PC-3 (cell line): ENCODE data around the gene ADAMTS16. TPM values are rescaled to one million over a fixed set of nuclear protein-coding genes. Genes with fewer than 3 reads are reported as not detected.

ENCODE experiments used
- ATAC-seq: fragments of 200-7000 bp; cut with Tn5 transposase; 2 replicates; pipeline ENCODE4 v1.9.1; 2020; ENCODE audit warnings: mild to moderate bottlenecking, moderate library complexity
- BruUV-seq: library from RNA; stranded (reverse); fragments of 400-500 nt; replicated peaks from 2 replicates; lab custom pipeline; 2021; lab: Mats Ljungman, UMichigan
- CTCF ChIA-PET: fragments of 300-600 bp; sonication (Branson Sonifier 250); formaldehyde crosslinking; loops from one replicate; lab custom pipeline; 2022; ENCODE audit warnings: antibody characterized with exemption; lab: Charles Lee
- POLR2A ChIA-PET: fragments of 300-600 bp; sonication (Branson Sonifier 250); formaldehyde crosslinking; loops from one replicate; lab custom pipeline; 2022; ENCODE audit warnings: antibody characterized with exemption; ENCODE audit not compliant: unreplicated experiment; lab: Charles Lee
- DNase-seq: peaks from one replicate; pipeline ENCODE4 v3.0.0-alpha.2; 2015
- H2AFZ ChIP-seq: fragments of 300-600 bp; sonication (generic); 2 replicates; pipeline ENCODE4 v1.6.0; 2016; ENCODE audit warnings: antibody characterized with exemption, low read length
- H3F3A ChIP-seq: fragments of 300-600 bp; sonication (generic); one replicate; pipeline ENCODE4 v1.6.0; 2017; ENCODE audit warnings: antibody characterized with exemption, low read length, control low read depth, mild to moderate bottlenecking; ENCODE audit not compliant: unreplicated experiment
- H3K27ac ChIP-seq: fragments of 300-600 bp; sonication (generic); 2 replicates; pipeline ENCODE4 v1.5.1; 2016; ENCODE audit warnings: mild to moderate bottlenecking, low read length
- H3K27me3 ChIP-seq: fragments of 300-600 bp; sonication (generic); 2 replicates; pipeline ENCODE4 v1.6.1; 2016; ENCODE audit warnings: low read length, mixed read lengths
- H3K36me3 ChIP-seq: fragments of 300-600 bp; sonication (generic); 2 replicates; pipeline ENCODE4 v1.6.1; 2016; ENCODE audit warnings: low read depth, mixed run types, low read length, mixed read lengths
- H3K4me1 ChIP-seq: fragments of 300-600 bp; sonication (generic); 2 replicates; pipeline ENCODE4 v1.5.1; 2016; ENCODE audit warnings: low read length; ENCODE audit not compliant: insufficient read depth
- H3K4me2 ChIP-seq: fragments of 300-600 bp; sonication (generic); 2 replicates; pipeline ENCODE4 v1.6.0; 2016; ENCODE audit warnings: low read length
- H3K4me3 ChIP-seq: fragments of 300-600 bp; sonication (generic); 2 replicates; pipeline ENCODE4 v1.5.1; 2016; ENCODE audit warnings: mild to moderate bottlenecking, low read length, mixed read lengths
- H3K79me2 ChIP-seq: fragments of 300-600 bp; sonication (generic); 2 replicates; pipeline ENCODE4 v1.6.1; 2017; ENCODE audit warnings: low read length, mixed read lengths
- H3K9ac ChIP-seq: fragments of 300-600 bp; sonication (generic); 2 replicates; pipeline ENCODE4 v1.6.0; 2016; ENCODE audit warnings: mild to moderate bottlenecking, low read length
- H3K9me2 ChIP-seq: fragments of 300-600 bp; sonication (generic); replicated peaks from 2 replicates; pipeline ENCODE4 v1.6.1; 2016; ENCODE audit warnings: mixed run types, low read length, mixed read lengths
- H3K9me3 ChIP-seq: fragments of 300-600 bp; sonication (generic); 2 replicates; pipeline ENCODE4 v1.6.1; 2016; ENCODE audit warnings: low read length, mixed read lengths
- H4K20me1 ChIP-seq: fragments of 300-600 bp; sonication (generic); 2 replicates; pipeline ENCODE4 v1.6.1; 2016; ENCODE audit warnings: low read length, mixed read lengths
- CTCF ChIP-seq: fragments of 300-600 bp; sonication (generic); conservative IDR thresholded peaks from 2 replicates; pipeline ENCODE4 v1.5.1; 2017; ENCODE audit warnings: antibody characterized with exemption, low read depth, mild to moderate bottlenecking, low read length
- EZH2 ChIP-seq: fragments of 300-600 bp; sonication (generic); IDR thresholded peaks from one replicate; pipeline ENCODE4 v1.6.1; 2017; ENCODE audit warnings: antibody characterized with exemption, mild to moderate bottlenecking, low read length; ENCODE audit not compliant: unreplicated experiment
- EZH2phosphoT487 ChIP-seq: fragments of 300-600 bp; sonication (generic); IDR thresholded peaks from 2 replicates; pipeline ENCODE4 v1.6.1; 2018; ENCODE audit warnings: mild to moderate bottlenecking, antibody characterized with exemption, low read length, borderline replicate concordance
- intact Hi-C: fragments of 100-400 bp; cut with micrococcal nuclease; formaldehyde crosslinking; loops from 2 replicates; pipeline ENCODE4 v1.9.0; 2023
- total RNA-seq: library from RNA; depleted of rRNA; stranded (reverse); fragments of >200 nt; gene quantifications from 2 replicates; pipeline ENCODE4 v1.2.3, GENCODE V29; 2014

ADAMTS16 gene
- total RNA-seq, 1 experiment from 2014 or later = 1.7 TPM

DNA sequence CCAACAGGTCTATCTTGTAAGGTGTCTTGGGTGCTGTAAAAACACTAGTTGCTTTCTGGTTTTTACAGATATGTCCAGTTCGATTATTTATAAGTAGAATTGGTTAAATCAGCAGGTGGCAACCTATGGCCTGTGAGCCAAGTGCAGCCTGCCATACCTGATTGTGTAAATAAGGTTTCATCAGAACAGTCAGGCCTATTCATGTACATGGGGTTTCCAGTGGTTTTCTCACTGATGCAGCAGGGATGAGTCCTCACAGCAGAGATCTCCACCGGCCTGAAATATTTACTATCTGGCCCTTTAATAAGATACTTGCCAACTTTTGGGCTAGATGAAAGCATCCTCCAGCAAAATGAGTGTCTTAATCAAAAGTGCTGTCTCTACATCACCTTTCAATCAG is 149.4 kb downstream of the ADAMTS16 start:
- H3K27me3 ChIP-seq = no peaks in the 10 kb centered on the region
- H3F3A ChIP-seq = no peaks in the 10 kb centered on the region
- peak overlapping the region; percentile 12; the same call in 1 of the 2 replicates for H2AFZ ChIP-seq
- no peak overlapping the region for H3K4me3 ChIP-seq
- no TSS peak for BruUV-seq
- intact Hi-C loops = loop anchor here (2.0 kb wide), 2 partner anchors 45 to 143 kb away; no protein-coding TSS in a partner anchor
- peaks cover 43% of the 10 kb centered on the region for H3K4me1 ChIP-seq
- H3K36me3 ChIP-seq = no peaks in the 10 kb centered on the region
- H4K20me1 ChIP-seq = no peaks in the 10 kb centered on the region
- H3K79me2 ChIP-seq = no peaks in the 10 kb centered on the region
- peak overlapping the region; percentile 18 for H3K4me2 ChIP-seq
- peak overlapping the region; percentile 95 for H3K27ac ChIP-seq
- H3K9me2 ChIP-seq = no peaks in the 10 kb centered on the region
- no peaks in the 10 kb centered on the region for H3K9me3 ChIP-seq
- POLR2A ChIA-PET = no interaction called here
- peak; percentile 67 for DNase-seq
- TF ChIP-seq CTCF = no peak
- no peak for TF ChIP-seq EZH2phosphoT487
- TF ChIP-seq EZH2 = no peak
- H3K9ac ChIP-seq = no peak overlapping the region; the same call in 1 of the 2 replicates
- CTCF ChIA-PET = no interaction called here
- no peak for ATAC-seq

GRCh38 chr5:5290674-5291334 is 150.7 kb downstream of the ADAMTS16 start:
- Histone ChIP-seq H3K4me1 (peaks cover 43% of the 10 kb centered on the region), H3K79me2 (no peaks in the 10 kb centered on the region), H3K4me2 (0 out of 2 replicates have a peak overlapping the region, but pooled peaks have one; percentile 1), H2AFZ (no peak overlapping the region), H3K36me3 (no peaks in the 10 kb centered on the region), H3K9me2 (no peaks in the 10 kb centered on the region), H4K20me1 (no peaks in the 10 kb centered on the region), H3K9me3 (no peaks in the 10 kb centered on the region), H3K4me3 (no peak overlapping the region), H3K9ac (no peak overlapping the region), H3F3A (no peaks in the 10 kb centered on the region), H3K27ac (no peak overlapping the region), H3K27me3 (no peaks in the 10 kb centered on the region)
- no peak for DNase-seq
- no TSS peak for BruUV-seq
- intact Hi-C loops = no loop called here
- CTCF ChIA-PET = no interaction called here
- ATAC-seq = no peak
- POLR2A ChIA-PET = no interaction called here
- TF ChIP-seq EZH2 (no peak), CTCF (no peak), EZH2phosphoT487 (no peak)

- CTCF ChIA-PET = no interaction called here
- Histone ChIP-seq H3K27ac (no peak overlapping the region), H3K9me2 (no peaks in the 10 kb centered on the region), H3K9ac (no peak overlapping the region), H3K4me3 (no peak overlapping the region), H3K4me1 (peaks cover 43% of the 10 kb centered on the region), H2AFZ (no peak overlapping the region), H4K20me1 (no peaks in the 10 kb centered on the region), H3K79me2 (no peaks in the 10 kb centered on the region), H3K9me3 (no peaks in the 10 kb centered on the region), H3F3A (no peaks in the 10 kb centered on the region), H3K27me3 (no peaks in the 10 kb centered on the region), H3K36me3 (no peaks in the 10 kb centered on the region), H3K4me2 (0 out of 2 replicates have a peak overlapping the region, but pooled peaks have one; percentile 1)
- no TSS peak for BruUV-seq
- POLR2A ChIA-PET = no interaction called here
- no peak for TF ChIP-seq CTCF
- TF ChIP-seq EZH2 = no peak
- TF ChIP-seq EZH2phosphoT487 = no peak
- no peak for ATAC-seq
- peak; percentile 37 for DNase-seq
- intact Hi-C loops = no loop called here
Measured at GRCh38 chr5:5291357-5291756, 151.2 kb downstream of the ADAMTS16 start.
